ENCODE measurements around the gene CNR1. TPM values are rescaled to one million over a fixed set of nuclear protein-coding genes. Genes with fewer than 3 reads are reported as not detected.

The CNR1 gene
- total RNA-seq, 1 experiment from 2014 or later: not detected

GRCh38 chr6:88105741-88106340 lies 60.3 kb downstream of the CNR1 start:
- H3K9me3 ChIP-seq (ENCODE audit: control insufficient read depth in 1 of 2, insufficient read depth in 1 of 2, low read depth in 1 of 2, low read length in 2 of 2): no peaks in the 10 kb centered on the region
- DNase-seq (ENCODE audit: low read depth, low spot score): no peak
- H3K36me3 ChIP-seq (ENCODE audit: control insufficient read depth in 1 of 2, insufficient read depth in 2 of 2, low read length in 2 of 2): no peaks in the 10 kb centered on the region
- H3K9me2 ChIP-seq (ENCODE audit: insufficient read depth): no peaks in the 10 kb centered on the region
- ChIA-PET POLR2A (no interaction called here), RAD21 (ENCODE audit: low non-redundant PET in 1 of 2, low total read pairs in 2 of 2, uncharacterized antibody in 2 of 2, unreplicated experiment in 2 of 2) (no interaction called here), CTCF (no interaction called here)
- H3K27ac ChIP-seq (ENCODE audit: low read depth, low read length): no peak overlapping the region
- no peak overlapping the region for H3K4me3 ChIP-seq (replicated peaks in 1 of 2; ENCODE audit: low read depth in 1 of 2, low read length in 2 of 2)
- H3K4me2 ChIP-seq (ENCODE audit: low read length): no peak overlapping the region
- ATAC-seq: no peak
- H4K20me1 ChIP-seq (ENCODE audit: insufficient read depth): no peaks in the 10 kb centered on the region
- no peak overlapping the region for H2AFZ ChIP-seq (ENCODE audit: low read depth, low read length, poor library complexity, severe bottlenecking)
- intact Hi-C loops (cut with micrococcal nuclease): no loop called here
- H3K27me3 ChIP-seq (ENCODE audit: insufficient read depth, low read length): peaks cover 20% of the 10 kb centered on the region
- TF ChIP-seq, protein P1, sequence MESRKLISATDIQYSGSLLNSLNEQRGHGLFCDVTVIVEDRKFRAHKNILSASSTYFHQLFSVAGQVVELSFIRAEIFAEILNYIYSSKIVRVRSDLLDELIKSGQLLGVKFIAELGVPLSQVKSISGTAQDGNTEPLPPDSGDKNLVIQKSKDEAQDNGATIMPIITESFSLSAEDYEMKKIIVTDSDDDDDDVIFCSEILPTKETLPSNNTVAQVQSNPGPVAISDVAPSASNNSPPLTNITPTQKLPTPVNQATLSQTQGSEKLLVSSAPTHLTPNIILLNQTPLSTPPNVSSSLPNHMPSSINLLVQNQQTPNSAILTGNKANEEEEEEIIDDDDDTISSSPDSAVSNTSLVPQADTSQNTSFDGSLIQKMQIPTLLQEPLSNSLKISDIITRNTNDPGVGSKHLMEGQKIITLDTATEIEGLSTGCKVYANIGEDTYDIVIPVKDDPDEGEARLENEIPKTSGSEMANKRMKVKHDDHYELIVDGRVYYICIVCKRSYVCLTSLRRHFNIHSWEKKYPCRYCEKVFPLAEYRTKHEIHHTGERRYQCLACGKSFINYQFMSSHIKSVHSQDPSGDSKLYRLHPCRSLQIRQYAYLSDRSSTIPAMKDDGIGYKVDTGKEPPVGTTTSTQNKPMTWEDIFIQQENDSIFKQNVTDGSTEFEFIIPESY (IDR thresholded peaks at IDR 0.05; ENCODE audit: extremely low read depth, insufficient replicate concordance, low read length): no peak
- TF ChIP-seq, protein P2, sequence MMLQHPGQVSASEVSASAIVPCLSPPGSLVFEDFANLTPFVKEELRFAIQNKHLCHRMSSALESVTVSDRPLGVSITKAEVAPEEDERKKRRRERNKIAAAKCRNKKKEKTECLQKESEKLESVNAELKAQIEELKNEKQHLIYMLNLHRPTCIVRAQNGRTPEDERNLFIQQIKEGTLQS (IDR thresholded peaks at IDR 0.05): no peak
- TF ChIP-seq FOSL1 (IDR thresholded peaks at IDR 0.05; ENCODE audit: low read depth) (no peak), CEBPB (IDR thresholded peaks at IDR 0.05; ENCODE audit: low read depth) (no peak), ZFX (IDR thresholded peaks at IDR 0.05) (no peak)
- no peaks in the 10 kb centered on the region for H3K79me2 ChIP-seq (ENCODE audit: insufficient read depth, low read length)
- H3K4me1 ChIP-seq (ENCODE audit: control insufficient read depth in 1 of 2, insufficient read depth in 2 of 2, low read length in 2 of 2): no peaks in the 10 kb centered on the region
- no peak overlapping the region for H3K9ac ChIP-seq (ENCODE audit: low read length)
- no TSS peak for BruUV-seq (replicated peaks)

Other genes with a start within 250 kb of the CNR1 start
- gene SPACA1, start 118.5 kb downstream of the CNR1 start, total RNA-seq (2021; ENCODE audit: unreplicated experiment): not detected

Data from HCT116 (cell line).